ENCODE results near the gene PTTG1IP2.

The PTTG1IP2 gene

GRCh38 chr7:90474284-90475210 is 5.1 kb downstream of the PTTG1IP2 start:
- no peak for DNase-seq (ENCODE audit: low read depth in 4 of 4, low spot score in 1 of 4)

- no peak for DNase-seq (ENCODE audit: low read depth in 4 of 4, low spot score in 1 of 4)
Measured at GRCh38 chr7:90483251-90483650, 13.8 kb downstream of the PTTG1IP2 start.

DNA sequence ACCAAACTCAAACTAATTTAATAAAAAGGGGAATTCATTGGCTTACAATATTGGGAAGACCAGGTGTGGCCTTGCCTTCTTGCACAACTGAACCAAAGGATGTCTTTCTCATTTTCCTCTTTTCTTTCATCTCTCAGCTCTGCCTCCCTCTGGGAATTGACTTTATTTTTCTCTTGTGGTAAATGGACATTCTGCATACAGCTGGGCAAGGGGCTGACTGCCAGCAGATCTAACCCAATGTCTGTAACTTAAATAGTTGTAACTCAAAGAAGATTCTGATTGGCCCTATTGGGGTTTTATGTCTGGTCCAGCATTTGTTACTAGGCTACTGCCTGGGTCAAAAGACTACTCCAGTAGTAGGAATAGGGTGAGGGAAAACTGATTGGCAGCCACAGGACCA is 15.3 kb downstream of the PTTG1IP2 start:
- DNase-seq (ENCODE audit: low read depth in 4 of 4, low spot score in 1 of 4), result no peak

- DNase-seq (ENCODE audit: low read depth in 4 of 4, low spot score in 1 of 4), result no peak
Measured at GRCh38 chr7:90485734-90486316, 16.4 kb downstream of the PTTG1IP2 start.

DNA sequence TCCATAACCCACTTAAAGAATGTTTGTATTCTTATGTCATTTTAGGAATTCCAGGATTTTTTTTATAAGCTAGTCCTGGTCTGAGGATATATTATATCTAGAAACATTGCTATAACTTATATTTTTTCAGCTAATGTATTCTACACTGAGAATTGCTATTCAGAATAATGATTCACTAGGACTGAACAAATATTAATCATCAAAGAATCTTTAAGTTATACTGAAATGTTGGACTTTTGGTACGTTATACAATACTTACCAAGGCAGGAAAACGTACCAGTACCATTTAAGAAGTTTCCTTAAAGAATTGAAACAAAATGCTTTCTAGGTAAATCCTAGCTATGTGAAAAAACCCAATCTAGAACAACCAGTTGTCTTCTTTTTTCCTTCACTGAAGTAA is 18.4 kb downstream of the PTTG1IP2 start:
- DNase-seq (ENCODE audit: low read depth in 4 of 4, low spot score in 1 of 4), result no peak

GRCh38 chr7:90488220-90488619 is 18.8 kb downstream of the PTTG1IP2 start:
- DNase-seq (ENCODE audit: low read depth in 4 of 4, low spot score in 1 of 4), result no peak

GRCh38 chr7:90492250-90492649 is 22.8 kb downstream of the PTTG1IP2 start:
- no peak for DNase-seq (ENCODE audit: low read depth in 4 of 4, low spot score in 1 of 4)

GRCh38 chr7:90495241-90495640 is 25.8 kb downstream of the PTTG1IP2 start:
- no peak for DNase-seq (ENCODE audit: low read depth in 4 of 4, low spot score in 1 of 4)

- no peak for DNase-seq (ENCODE audit: low read depth in 4 of 4, low spot score in 1 of 4)
Measured at GRCh38 chr7:90502539-90502938, 33.1 kb downstream of the PTTG1IP2 start.

- DNase-seq (ENCODE audit: low read depth in 4 of 4, low spot score in 1 of 4), result no peak
Measured at GRCh38 chr7:90503367-90503766, 33.9 kb downstream of the PTTG1IP2 start.

DNA sequence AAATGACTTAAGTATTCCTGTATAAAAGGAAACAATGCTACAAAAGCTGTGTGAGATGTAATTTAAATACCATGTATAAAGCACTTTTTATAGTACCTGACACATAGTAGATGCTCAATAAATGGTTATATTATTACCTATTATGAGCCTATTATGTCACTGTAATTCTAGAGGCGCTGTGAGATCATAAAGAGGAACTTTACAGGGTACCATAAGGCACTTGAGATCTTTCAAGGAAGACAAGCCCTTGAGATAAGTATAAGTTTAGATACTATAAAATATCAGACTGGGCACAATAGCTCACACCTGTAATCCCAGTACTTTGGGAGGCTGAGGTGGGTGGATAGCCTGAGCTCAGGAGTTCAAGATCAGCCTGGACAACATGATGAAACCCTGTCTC is 38.3 kb downstream of the PTTG1IP2 start:
- no peak for DNase-seq (ENCODE audit: low read depth in 4 of 4, low spot score in 1 of 4)

- DNase-seq (ENCODE audit: low read depth in 4 of 4, low spot score in 1 of 4), result no peak
Measured at GRCh38 chr7:90511776-90512175, 42.3 kb downstream of the PTTG1IP2 start.

GRCh38 chr7:90512821-90513254 is 43.4 kb downstream of the PTTG1IP2 start:
- no peak for DNase-seq (ENCODE audit: low read depth in 4 of 4, low spot score in 1 of 4)

DNA sequence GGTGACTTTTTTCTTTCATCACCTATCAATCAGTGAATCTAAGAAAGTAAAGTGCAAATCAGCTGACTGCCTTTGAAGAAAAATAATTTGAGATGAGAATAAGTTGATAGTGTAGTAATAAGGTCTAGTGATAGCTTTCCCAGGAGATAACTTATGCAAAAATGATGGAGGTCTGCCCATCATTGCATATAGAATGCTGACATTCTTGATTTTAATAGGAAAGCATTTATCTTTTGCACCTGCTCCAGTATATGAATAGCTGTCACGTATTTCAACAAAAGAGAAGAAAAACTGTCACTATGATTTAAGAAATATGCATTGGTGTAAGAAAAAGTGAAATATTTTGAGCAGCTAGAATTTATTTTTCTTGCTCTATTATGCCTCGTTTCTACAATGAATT is 46.8 kb downstream of the PTTG1IP2 start:
- no peak for DNase-seq (ENCODE audit: low read depth in 4 of 4, low spot score in 1 of 4)

GRCh38 chr7:90518630-90519029 is 49.2 kb downstream of the PTTG1IP2 start:
- DNase-seq (ENCODE audit: low read depth in 4 of 4, low spot score in 1 of 4), result no peak

DNA sequence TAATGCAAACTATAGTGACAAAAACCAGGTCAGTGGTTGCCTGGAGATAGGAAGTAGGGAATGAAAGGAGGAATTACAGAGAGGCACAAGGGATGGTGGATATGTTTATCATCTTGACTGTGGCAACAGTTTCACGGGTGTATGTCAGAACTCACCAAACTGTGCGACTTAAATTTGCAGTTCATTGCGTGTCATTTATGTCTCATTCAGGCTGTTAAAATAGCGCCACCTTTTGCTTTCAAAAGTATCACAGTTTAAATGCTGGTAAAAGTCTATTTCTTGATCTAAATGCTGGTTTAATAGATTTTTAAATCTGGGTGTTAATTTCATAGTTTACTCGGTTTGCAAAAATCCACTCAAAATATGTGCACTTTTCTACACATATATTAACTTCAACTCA is 51.0 kb downstream of the PTTG1IP2 start:
- DNase-seq (ENCODE audit: low read depth in 4 of 4, low spot score in 1 of 4), result no peak

DNA sequence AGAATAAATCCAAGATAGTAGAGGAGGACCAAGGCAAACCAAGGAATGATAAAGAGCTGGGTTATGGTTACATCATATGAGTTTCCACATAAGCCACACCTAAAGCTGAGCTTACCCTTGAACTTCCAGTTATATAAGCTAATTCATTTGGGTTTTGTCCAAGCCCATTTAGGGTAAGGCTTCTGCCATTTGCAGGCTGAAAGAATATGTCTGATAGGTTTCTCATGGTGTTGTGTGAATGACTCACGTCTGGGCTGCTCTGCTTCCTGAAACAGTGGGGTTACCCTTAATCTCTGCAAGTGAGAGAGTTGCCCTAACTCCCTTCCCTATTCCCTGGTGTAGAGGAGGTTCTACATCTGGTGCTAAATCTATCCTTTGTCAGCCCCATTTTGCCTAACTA is 60.8 kb downstream of the PTTG1IP2 start:
- DNase-seq (ENCODE audit: low read depth in 4 of 4, low spot score in 1 of 4), result no peak

DNA sequence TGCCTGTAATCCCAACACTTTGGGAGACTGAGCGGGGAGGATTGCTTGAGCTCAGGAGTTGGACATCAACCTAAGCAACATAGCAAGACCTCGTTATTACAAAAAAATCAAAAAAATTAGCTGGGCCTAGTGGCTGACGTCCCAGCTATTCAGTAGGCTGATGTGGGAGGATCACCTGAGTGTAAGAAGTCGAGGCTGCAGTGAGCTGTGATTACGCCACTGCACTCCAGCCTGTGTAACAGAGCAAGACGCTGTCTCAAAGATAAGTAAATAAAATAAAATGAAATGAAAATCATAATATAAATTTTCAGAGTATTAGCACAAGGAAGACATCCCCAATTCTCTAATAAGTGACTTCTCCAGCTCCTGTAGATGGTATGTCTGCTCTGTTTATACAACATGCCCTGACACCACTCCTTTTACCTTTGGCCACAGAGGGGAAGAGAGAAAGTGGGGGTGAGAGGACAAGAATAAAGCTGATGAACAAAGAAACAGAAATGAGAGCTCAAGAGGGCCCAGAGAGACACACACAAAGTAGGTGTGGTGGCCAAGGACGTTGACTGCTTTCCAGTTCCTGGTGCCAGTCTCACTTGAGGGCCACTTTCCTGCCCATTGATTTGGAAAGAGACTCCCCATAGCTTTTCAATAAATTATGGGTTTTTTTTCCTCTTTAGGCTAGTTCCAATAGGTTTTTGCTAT is 62.9 kb downstream of the PTTG1IP2 start:
- no peak for DNase-seq (ENCODE audit: low read depth in 4 of 4, low spot score in 1 of 4)

- DNase-seq (ENCODE audit: low read depth in 4 of 4, low spot score in 1 of 4), result no peak
Measured at GRCh38 chr7:90536449-90536848, 67.0 kb downstream of the PTTG1IP2 start.

DNA sequence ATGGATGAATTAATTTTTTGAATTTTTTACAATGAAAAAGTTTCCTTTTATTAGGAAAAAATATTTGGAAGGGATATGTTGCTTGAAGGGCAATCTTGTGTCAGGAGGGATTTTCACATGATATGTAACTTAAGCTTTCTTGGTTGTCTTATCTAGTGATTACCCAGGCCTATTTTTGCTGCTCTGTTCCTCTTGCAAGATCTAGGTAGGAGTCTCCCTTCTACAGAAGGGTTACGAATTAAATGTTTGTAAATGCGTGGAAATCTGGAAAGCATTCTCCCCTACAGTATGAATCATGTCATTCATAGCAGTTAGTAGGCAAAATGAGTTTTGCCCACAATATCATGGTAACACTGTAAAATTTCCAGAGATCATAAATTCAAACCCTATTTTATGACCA is 69.0 kb downstream of the PTTG1IP2 start:
- no peak for DNase-seq (ENCODE audit: low read depth in 4 of 4, low spot score in 1 of 4)

GRCh38 chr7:90540406-90540805 is 71.0 kb downstream of the PTTG1IP2 start:
- DNase-seq (ENCODE audit: low read depth in 4 of 4, low spot score in 1 of 4), result no peak

GRCh38 chr7:90551036-90551435 is 81.6 kb downstream of the PTTG1IP2 start:
- DNase-seq (ENCODE audit: low read depth in 4 of 4, low spot score in 1 of 4), result no peak

All from stimulated activated CD4-positive, alpha-beta T cell treated with anti-CD3 and anti-CD28 coated beads, Interleukin-1b, Interleukin-23, amount 100 ng/mL, for 24 hours (primary cell).